Right lobe of liver (tissue), 4 donors: Measurements from ENCODE around the gene HELZ.

ENCODE experiments used
- CTCF ChIP-seq, 4 donors: fragments of 200-600 bp in 3 of 4; fragments of 450-650 bp in 1 of 4; IDR thresholded peaks; one replicate each; pipeline versions ENCODE4 v1.5.1 to v1.8.0; 2016 to 2022; ENCODE audit warnings: antibody characterized with exemption in 4 of 4, mild to moderate bottlenecking in 2 of 4
- POLR2A ChIP-seq: fragments of 450-650 bp; IDR thresholded peaks from one replicate; pipeline ENCODE4 v1.6.1; 2017; ENCODE audit warnings: antibody characterized with exemption, mild to moderate bottlenecking
- donor health status: DM: no; HTN: no; CAD: no.
- donor health status: DM: no; HTN: no; CAD: no.
- donor health status: DM: no; HTN: yes; CAD: no.

- TF ChIP-seq POLR2A (no peak), CTCF (IDR thresholded peaks at IDR 0.05) (no peak)
These were observed 203.5 kb downstream of the HELZ start for GRCh38 chr17:67041531-67041930.
